HUES64 (cell line): ENCODE data around the gene GPR31.

Experiments used
- H3K27ac ChIP-seq: 2 replicates; pipeline ENCODE4 v1.7.0; 2013; ENCODE audit warnings: low read depth, low read length, inconsistent platforms
- H3K27me3 ChIP-seq: 2 replicates; pipeline ENCODE4 v1.6.1; 2013; ENCODE audit warnings: mild to moderate bottlenecking, low read length; ENCODE audit not compliant: insufficient read depth
- H3K36me3 ChIP-seq: 2 replicates; pipeline ENCODE4 v1.6.1; 2013; ENCODE audit warnings: mild to moderate bottlenecking, low read length; ENCODE audit not compliant: insufficient read depth
- H3K4me1 ChIP-seq: 2 replicates; pipeline ENCODE4 v1.6.1; 2013; ENCODE audit warnings: mild to moderate bottlenecking, low read length, moderate library complexity; ENCODE audit not compliant: insufficient read depth
- H3K4me3 ChIP-seq: 2 replicates; pipeline ENCODE4 v1.5.1; 2013; ENCODE audit warnings: mild to moderate bottlenecking, low read length, moderate library complexity
- H3K9ac ChIP-seq: 2 replicates; pipeline ENCODE4 v1.6.1; 2013; ENCODE audit warnings: mild to moderate bottlenecking, low read depth, low read length
- H3K9me3 ChIP-seq: 2 replicates; pipeline ENCODE4 v1.6.1; 2013; ENCODE audit warnings: low read depth, low read length; ENCODE audit not compliant: insufficient read depth
- WGBS: fragments of 150-250, 120-280 bp; methylation state at CpG from one replicate; pipeline ENCODE4 v1.1.7; 2013; ENCODE audit warnings: missing lambda C conversion rate; 5-methylcytosine and 5-hydroxymethylcytosine counted together

The GPR31 gene

GRCh38 chr6:167164261-167164660 is 6.5 kb upstream of the GPR31 start:
- no peak overlapping the region for H3K4me3 ChIP-seq
- 78% methylated on average over 3 of the region's 3 CpGs for WGBS

GRCh38 chr6:167163476-167164011 is 5.8 kb upstream of the GPR31 start:
- no peaks in the 10 kb centered on the region for H3K9me3 ChIP-seq
- 7% methylated on average over 9 of the region's 9 CpGs for WGBS
- H3K36me3 ChIP-seq = no peaks in the 10 kb centered on the region
- H3K27ac ChIP-seq = peak overlapping the region; percentile 92
- peaks cover 34% of the 10 kb centered on the region for H3K4me1 ChIP-seq
- H3K27me3 ChIP-seq = no peaks in the 10 kb centered on the region
- H3K4me3 ChIP-seq = peak overlapping the region; percentile 29
- H3K9ac ChIP-seq = peak overlapping the region; percentile 41

More at GRCh38 chr6:167164261-167164660, 6.5 kb upstream of the GPR31 start:
- Histone ChIP-seq H3K4me1 (peaks cover 34% of the 10 kb centered on the region), H3K9me3 (no peaks in the 10 kb centered on the region), H3K9ac (peak overlapping the region; percentile 41; the same call in 1 of the 2 replicates), H3K27me3 (no peaks in the 10 kb centered on the region), H3K27ac (peak overlapping the region; percentile 92; the same call in 1 of the 2 replicates), H3K36me3 (no peaks in the 10 kb centered on the region)

GRCh38 chr6:167162591-167162990 is 4.8 kb upstream of the GPR31 start:
- Histone ChIP-seq H3K4me3 (no peak overlapping the region), H3K27me3 (no peaks in the 10 kb centered on the region), H3K27ac (peak overlapping the region; percentile 73), H3K9ac (0 out of 2 replicates have a peak overlapping the region, but pooled peaks have one; percentile 15), H3K9me3 (no peaks in the 10 kb centered on the region), H3K36me3 (no peaks in the 10 kb centered on the region), H3K4me1 (peaks cover 34% of the 10 kb centered on the region)
- WGBS = 86% methylated on average over 12 of the region's 12 CpGs

GRCh38 chr6:167161851-167162467 is 4.2 kb upstream of the GPR31 start:
- Histone ChIP-seq H3K36me3 (no peaks in the 10 kb centered on the region), H3K27ac (no peak overlapping the region), H3K4me3 (no peak overlapping the region), H3K4me1 (peaks cover 34% of the 10 kb centered on the region), H3K9ac (no peak overlapping the region), H3K27me3 (no peaks in the 10 kb centered on the region), H3K9me3 (no peaks in the 10 kb centered on the region)
- 94% methylated on average over 5 of the region's 5 CpGs for WGBS

- no peaks in the 10 kb centered on the region for H3K27me3 ChIP-seq
- H3K27ac ChIP-seq = no peak overlapping the region
- no peak overlapping the region for H3K4me3 ChIP-seq
- WGBS = 96% methylated on average over 19 of the region's 19 CpGs
- no peak overlapping the region for H3K9ac ChIP-seq
- peaks cover 2% of the 10 kb centered on the region; the same call in 1 of the 2 replicates for H3K4me1 ChIP-seq
- H3K9me3 ChIP-seq = no peaks in the 10 kb centered on the region
- H3K36me3 ChIP-seq = no peaks in the 10 kb centered on the region
These were observed 366 bp downstream of the GPR31 start for GRCh38 chr6:167157414-167157813.

- WGBS = 94% methylated on average over 2 of the region's 2 CpGs
- no peak overlapping the region for H3K9ac ChIP-seq
- peaks cover 7% of the 10 kb centered on the region; the same call in 1 of the 2 replicates for H3K4me1 ChIP-seq
- no peaks in the 10 kb centered on the region for H3K36me3 ChIP-seq
- H3K9me3 ChIP-seq = peaks cover 5% of the 10 kb centered on the region; the same call in 1 of the 2 replicates
- H3K4me3 ChIP-seq = no peak overlapping the region
- H3K27me3 ChIP-seq = no peaks in the 10 kb centered on the region
- H3K27ac ChIP-seq = no peak overlapping the region
These were observed 2.9 kb downstream of the GPR31 start for GRCh38 chr6:167154895-167155294.

- Histone ChIP-seq H3K9me3 (peaks cover 5% of the 10 kb centered on the region; the same call in 1 of the 2 replicates), H3K27ac (no peak overlapping the region), H3K36me3 (no peaks in the 10 kb centered on the region), H3K4me1 (peaks cover 7% of the 10 kb centered on the region; the same call in 1 of the 2 replicates), H3K9ac (no peak overlapping the region), H3K4me3 (no peak overlapping the region), H3K27me3 (no peaks in the 10 kb centered on the region; the same call in 1 of the 2 replicates)
- 91% methylated on average over 9 of the region's 9 CpGs for WGBS
These were observed 3.5 kb downstream of the GPR31 start for GRCh38 chr6:167154291-167154690.

GRCh38 chr6:167153521-167153959 is 4.2 kb downstream of the GPR31 start:
- H3K27me3 ChIP-seq = peaks cover 3% of the 10 kb centered on the region; the same call in 1 of the 2 replicates

GRCh38 chr6:167152862-167153261 is 4.9 kb downstream of the GPR31 start:
- Histone ChIP-seq H3K9me3 (peaks cover 5% of the 10 kb centered on the region; the same call in 1 of the 2 replicates), H3K27me3 (peaks cover 9% of the 10 kb centered on the region; the same call in 1 of the 2 replicates), H3K9ac (no peak overlapping the region), H3K36me3 (no peaks in the 10 kb centered on the region), H3K4me3 (no peak overlapping the region), H3K4me1 (peaks cover 11% of the 10 kb centered on the region), H3K27ac (no peak overlapping the region)
- WGBS = 96% methylated on average over 9 of the region's 9 CpGs

More at GRCh38 chr6:167153521-167153959, 4.2 kb downstream of the GPR31 start:
- 87% methylated on average over 13 of the region's 13 CpGs for WGBS
- H3K36me3 ChIP-seq = no peaks in the 10 kb centered on the region
- H3K27ac ChIP-seq = no peak overlapping the region
- H3K9ac ChIP-seq = no peak overlapping the region
- H3K4me1 ChIP-seq = peaks cover 7% of the 10 kb centered on the region; the same call in 1 of the 2 replicates
- H3K9me3 ChIP-seq = peaks cover 5% of the 10 kb centered on the region; the same call in 1 of the 2 replicates
- H3K4me3 ChIP-seq = no peak overlapping the region

- Histone ChIP-seq H3K4me1 (peaks cover 22% of the 10 kb centered on the region), H3K27ac (peak overlapping the region; percentile 27; the same call in 1 of the 2 replicates), H3K36me3 (no peaks in the 10 kb centered on the region), H3K9ac (peak overlapping the region; percentile 30; the same call in 1 of the 2 replicates), H3K9me3 (peaks cover 5% of the 10 kb centered on the region; the same call in 1 of the 2 replicates), H3K27me3 (peaks cover 12% of the 10 kb centered on the region; the same call in 1 of the 2 replicates), H3K4me3 (no peak overlapping the region)
- 88% methylated on average over 6 of the region's 7 CpGs for WGBS
These were observed 6.1 kb downstream of the GPR31 start for GRCh38 chr6:167151648-167152047.

GRCh38 chr6:167150941-167151549 is 6.7 kb downstream of the GPR31 start:
- H3K27ac ChIP-seq = peak overlapping the region; percentile 27; the same call in 1 of the 2 replicates
- H3K4me1 ChIP-seq = peaks cover 28% of the 10 kb centered on the region
- H3K36me3 ChIP-seq = no peaks in the 10 kb centered on the region
- H3K27me3 ChIP-seq = peaks cover 12% of the 10 kb centered on the region; the same call in 1 of the 2 replicates
- 75% methylated on average over 6 of the region's 6 CpGs for WGBS
- H3K4me3 ChIP-seq = no peak overlapping the region
- H3K9ac ChIP-seq = no peak overlapping the region
- peaks cover 5% of the 10 kb centered on the region; the same call in 1 of the 2 replicates for H3K9me3 ChIP-seq
